ENCODE measurements around the gene TNKS1BP1.
A peak's percentile ranks its signal among the peaks of the same experiment; 100 is the strongest.

TNKS1BP1 gene

DNA sequence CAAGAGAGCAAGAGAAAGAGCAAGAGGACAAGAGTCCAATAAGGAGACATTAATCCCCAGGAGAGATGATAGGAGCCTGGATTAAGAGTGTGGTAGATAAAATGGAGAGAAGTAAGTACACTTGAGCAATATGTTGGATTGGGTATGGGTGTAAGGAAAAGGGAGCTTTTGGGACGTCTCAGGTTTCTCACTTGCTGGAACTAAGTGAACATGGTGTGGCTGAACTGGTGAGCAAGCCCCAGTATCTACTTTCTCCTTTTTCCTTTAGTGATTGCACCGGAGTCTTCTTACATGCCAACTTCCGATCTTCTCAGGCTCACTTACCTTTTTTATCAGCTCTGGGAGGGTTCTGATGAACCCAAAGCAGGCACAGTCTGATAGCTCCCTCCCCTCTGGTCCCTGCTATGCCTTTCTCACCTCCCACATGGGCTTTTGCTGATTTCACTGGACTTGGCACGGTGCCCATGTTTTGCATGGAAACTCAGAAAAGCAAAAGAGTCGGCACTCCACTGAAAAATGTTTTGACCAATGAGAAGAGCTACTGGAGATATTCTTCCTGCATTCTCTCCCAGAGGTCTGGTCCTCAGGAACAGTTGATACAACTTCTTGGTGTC is 73.2 kb downstream of the TNKS1BP1 start:
- DNase-seq = peak; percentile 71

DNA sequence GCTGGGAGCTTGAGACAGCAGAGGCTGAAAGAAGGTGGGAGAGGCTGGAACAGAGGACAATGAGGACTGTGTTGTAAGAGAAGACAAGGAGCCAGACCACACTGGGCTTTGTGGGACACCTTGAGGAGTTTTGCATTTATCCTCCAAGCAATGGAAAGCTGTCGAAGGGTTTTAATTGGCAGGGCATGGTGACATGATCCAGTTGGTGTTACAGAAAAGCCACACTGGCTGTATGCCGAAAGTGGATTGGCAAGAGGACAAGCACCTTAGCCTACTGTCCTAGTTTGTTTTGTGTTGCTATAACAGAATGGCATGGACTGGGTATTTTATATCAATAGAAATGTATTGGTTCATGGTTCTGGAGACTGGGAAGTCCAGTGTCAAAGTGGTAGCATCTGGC is 73.7 kb downstream of the TNKS1BP1 start:
- DNase-seq = no peak
